T-helper 9 cell (primary cell): ENCODE data around the gene TMEM178B.
"Not testable (repeated sequence)": the region's sequence is repeated elsewhere in the genome, so short reads cannot be mapped to it uniquely, and the experiment has no call there.

ENCODE experiments used
- DNase-seq: peaks from one replicate; pipeline ENCODE4 v3.0.0-alpha.2; 2020

Gene TMEM178B

DNA sequence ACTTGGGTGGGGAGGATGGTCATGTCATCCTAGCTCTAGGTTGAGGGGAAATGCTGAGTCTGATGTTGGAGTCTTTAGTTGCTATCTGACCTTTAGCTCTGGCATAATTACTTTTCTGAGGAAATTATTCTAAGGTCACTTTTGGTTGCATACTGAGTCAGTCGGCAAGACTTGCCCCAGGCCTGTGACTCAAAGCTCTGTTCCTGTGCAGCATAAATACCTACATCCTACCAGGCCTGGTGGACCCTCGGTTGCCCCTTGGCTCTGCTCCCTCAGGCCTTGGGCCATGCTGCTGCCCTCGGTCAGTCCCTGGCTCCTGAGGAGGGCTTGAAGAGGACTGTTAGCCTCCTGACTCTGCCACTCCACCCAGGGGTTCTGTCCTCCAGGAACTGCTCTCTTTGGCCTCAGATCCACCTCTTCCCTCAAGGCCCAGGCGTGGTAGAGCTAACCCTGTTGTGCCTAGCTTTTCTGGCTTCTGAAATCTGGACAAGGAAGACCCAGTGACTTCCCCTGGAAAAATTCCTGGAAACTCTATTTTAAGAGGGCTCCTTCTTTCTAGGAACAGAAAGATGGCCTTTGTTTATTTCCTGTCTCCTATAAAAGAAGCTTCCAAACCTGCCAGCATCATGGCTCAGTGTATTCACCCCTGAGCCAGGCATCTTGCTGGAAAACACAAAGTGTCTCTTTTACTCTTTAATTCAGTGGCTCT lies 71.2 kb downstream of the TMEM178B start:
- no peak for DNase-seq

DNA sequence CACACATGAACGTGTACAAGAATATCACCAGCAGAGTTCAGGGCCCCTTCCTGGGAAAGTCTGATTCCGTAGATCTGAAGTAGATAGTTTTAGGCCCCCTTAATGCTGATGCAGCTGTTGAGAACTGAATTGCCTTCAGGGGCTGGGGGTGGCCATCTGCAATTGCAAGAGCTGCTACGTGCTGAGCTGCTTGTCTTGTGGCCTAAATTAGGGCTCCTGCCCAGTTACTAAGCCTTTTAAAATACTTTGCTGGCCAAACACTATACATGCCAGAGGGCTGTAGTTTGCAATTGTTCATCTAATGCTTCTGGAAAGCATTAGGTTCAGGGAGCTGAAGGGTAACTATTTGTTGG lies 71.7 kb downstream of the TMEM178B start:
- no peak for DNase-seq

DNA sequence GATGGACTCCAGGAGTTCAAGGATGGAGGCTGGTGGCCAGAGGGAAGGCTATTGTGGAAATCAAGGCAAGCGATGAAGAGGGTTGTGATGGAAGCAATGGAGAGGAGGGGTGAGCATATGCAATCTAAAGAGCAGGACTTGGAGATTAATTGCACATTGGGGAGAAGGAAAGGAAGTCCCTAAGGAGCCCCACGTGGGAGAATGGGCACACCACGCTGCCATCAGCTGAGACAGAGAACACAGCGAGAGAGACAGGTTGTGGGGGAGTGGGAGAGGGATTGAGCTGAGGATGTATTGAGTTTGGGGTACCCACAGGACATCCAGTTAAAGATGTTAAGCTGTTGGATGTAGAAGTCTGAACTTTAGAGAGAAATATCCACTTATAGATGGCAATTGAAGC lies 73.6 kb downstream of the TMEM178B start:
- no peak for DNase-seq

DNA sequence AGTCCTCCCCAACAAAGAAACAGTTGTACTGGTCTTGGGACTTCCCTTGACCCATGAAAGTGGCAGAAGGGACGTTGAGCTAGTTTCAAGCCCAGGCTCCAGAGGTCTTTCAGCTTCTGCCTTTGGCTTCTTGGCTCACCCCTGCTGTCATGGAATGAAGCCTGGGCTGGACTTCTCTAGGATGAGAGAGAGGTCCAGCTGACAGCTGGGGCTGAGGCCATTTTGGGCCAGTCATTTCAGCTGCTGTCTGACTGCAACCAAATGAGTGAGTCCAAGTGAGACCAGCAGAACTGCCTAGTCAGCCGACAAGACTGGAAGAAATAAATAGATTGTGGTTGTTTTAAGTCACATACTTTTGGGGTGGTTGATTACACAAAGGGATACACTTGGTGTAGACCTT lies 76.6 kb downstream of the TMEM178B start:
- DNase-seq = no peak

DNA sequence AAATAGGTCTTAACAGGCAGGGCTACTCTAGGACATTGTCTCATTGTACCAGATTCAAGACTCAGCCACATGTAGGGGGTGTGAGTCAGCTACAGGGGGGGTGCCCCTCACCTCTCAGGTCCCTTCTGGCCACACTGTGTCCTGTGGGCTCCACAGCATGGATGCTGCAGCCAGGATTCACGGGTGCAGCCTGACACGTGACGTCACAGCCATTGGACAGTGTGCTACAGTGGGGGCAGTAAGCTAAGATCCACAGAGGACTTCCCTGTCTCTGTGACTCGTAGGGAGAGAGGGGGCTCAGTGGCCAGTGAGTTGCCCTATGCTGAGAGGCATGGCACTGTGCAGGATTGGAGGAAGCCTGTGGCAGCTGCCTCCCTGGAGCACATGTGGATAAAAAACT lies 77.9 kb downstream of the TMEM178B start:
- no peak for DNase-seq

DNA sequence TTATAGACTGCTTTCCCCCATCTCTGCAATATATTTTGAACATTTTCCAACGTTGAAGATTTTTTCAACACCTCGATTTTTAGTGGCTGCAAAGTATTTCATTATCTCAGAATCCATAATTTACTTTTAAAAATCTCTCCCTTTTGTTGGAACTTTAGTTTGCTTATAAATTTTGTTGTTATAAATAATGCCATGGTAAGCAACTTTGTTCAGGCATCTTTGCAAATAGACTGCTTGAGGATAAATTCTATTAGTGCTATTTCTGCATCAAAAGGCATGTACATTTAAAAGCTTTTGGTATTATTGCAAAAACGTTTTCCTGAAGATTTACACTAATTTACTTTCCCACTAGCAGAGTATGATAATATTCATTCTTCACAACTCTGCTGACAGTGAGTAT lies 79.4 kb downstream of the TMEM178B start:
- DNase-seq = no peak

DNA sequence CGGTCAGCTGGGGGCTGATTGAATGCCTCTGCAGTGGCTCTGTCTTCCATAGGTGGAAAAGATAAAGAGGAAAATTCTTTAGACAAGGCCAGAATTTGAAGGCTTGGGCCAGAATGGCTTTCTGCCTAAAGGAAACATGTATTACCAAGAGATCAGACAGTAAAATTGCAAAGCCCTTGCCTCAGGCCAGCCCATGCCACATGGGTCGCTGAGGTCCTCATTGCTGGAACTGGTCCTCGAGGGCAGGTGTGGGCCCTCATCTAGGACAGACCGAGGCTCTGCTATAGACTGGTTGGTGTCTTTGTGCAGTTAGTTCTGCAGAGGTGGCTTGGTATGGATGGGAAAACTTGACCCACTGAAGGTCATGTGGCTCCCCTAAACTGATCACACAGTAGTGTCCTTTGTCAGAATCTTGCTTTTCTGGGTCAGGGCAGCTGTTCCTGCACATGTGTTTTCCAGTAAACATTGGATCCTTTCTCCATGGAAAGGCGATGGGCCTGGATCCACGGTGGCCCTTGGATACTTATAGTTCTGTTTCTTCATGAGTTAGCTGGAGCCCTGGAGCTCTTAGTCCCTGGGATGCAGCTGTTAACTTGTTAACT lies 80.4 kb downstream of the TMEM178B start:
- DNase-seq = no peak

DNA sequence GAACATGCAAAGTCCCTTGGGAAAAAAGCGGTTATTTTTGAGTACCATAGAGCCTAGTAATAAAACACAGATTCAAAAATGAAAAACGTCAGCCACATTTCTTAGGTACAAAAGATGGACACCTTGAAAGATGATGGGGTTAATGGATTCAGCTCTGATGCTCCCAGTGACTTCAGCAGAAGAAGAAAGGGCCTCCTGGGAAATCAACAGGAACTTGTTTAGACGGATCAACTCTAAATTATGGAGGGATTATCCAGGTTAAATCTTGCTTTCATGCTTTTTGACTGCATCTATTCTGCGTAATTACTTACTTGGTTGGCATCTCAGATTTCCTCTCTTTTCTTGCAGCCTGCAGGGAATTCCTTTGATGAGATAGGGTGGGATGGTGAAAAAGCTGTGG lies 82.5 kb downstream of the TMEM178B start:
- no peak for DNase-seq

DNA sequence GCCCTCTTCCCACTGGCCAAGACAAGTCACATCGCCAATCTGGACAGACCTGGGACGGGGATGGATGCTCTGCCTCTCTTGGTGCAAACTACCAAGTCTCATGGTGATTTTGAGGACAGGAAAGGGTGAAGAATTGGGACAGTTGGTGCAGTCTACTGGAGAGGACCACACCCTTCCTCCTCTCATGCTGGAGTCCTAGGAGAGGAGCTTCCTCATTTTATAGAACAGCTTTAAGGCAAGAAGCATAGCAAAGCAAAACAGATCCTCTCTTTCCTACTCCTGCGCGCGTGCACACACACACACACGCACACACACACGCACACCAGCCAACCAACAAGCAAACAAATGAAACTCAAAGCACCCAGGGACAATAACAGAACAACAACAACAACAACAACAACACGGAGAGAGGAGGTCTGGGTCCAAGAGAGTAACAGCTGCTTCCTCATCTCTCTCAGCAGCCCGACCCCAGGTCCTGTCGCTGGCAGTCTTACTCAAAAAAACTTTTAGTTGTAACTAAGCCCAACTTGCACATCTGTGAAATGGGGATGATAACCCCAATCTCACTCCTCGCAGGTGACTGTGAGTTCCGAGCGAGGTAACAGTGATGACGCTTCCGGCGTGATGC lies 83.4 kb downstream of the TMEM178B start:
- DNase-seq = no peak

DNA sequence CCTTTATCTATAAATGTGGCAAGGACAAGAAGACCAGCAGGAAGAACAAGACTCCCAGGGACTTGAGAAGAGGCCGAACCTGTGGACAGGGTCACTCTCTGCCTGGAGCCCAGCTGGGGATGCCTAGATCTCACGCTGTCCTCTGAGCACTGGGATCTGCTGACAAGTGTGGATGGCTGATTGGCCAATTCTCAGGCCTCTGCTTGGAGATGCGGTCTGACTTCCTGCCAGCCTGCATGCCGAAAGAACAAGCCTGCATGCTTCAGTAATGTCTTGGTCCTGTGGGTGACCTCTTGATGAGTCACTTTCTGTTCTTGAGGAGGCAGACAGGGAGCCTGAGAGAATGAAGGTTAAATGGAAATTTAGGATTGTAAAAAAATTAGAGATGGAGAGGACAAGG lies 84.7 kb downstream of the TMEM178B start:
- no peak for DNase-seq

DNA sequence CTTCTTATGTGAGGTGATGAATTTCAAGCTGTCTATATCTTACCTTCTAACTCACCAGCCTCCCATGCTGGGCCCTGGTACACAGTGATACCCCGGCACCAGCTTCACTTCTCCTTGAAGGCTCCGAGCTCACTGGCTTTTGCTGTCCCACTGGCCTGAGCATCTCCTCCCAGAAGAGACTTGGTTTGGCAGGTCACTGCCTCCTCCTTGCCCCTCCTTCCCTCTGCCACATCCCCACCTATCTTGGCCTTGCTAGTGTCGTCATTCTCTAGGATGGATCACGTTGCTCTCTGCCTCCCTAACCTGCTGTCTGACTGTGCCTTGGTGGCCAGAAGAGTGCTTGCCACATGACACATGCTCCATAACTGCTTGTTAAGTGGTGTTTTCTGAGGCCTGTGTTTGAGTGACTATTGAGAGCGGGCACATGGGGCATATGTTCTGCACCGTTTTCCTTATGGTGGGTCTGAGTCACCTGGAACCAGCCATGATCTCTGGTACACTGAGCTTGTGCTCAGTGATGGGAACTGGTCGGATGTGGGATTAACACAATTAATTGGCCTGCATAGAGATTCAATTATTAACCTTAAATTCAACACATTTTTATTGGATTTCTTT lies 86.5 kb downstream of the TMEM178B start:
- DNase-seq = no peak

DNA sequence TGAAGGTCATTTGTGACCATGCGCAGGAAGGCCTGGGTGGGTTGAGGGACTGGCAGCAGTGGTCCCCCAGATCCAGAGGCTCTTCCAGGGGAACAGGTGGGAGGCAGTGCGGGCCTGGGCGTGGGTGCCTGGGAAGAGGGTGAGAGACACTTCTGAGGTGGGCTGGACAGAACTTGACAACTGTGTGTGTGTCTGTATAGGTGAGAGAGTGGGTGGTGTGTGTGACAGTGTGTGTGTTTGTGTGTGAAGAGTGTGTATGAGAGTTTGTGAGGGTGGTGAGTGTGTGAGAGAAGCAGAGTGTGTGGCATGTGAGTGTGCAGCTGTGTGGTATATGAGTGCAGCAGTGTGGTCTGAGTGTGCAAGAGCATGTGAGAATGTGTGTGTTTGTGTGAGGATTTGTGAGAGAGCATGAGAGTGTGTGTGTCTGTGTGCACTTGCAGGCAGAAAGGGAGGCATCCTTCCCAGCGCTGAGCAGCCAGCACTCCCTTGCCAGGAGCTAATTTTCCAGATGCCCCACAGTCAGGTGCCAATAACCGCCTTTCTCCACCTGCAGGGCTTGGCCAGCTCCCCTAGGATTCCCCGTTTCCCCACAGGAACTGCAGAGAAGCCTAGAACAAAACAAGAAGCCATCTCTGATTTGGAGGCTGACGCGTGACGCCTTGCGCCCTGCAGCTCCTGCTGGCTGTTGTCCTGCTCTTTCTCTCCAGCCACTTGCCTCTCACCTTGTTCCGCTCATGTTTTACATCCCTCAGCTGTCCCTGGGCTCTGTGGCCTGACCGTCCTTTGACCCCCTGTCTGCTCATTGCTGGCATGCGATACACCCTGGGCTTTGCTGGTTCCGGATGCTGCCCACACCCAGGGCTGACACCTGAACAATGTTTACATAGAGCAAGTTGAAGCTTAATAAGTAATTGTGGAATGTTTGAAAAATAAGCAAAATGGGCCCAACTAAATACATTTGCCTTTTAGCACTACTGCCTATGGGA lies 88.0 kb downstream of the TMEM178B start:
- DNase-seq = no peak

DNA sequence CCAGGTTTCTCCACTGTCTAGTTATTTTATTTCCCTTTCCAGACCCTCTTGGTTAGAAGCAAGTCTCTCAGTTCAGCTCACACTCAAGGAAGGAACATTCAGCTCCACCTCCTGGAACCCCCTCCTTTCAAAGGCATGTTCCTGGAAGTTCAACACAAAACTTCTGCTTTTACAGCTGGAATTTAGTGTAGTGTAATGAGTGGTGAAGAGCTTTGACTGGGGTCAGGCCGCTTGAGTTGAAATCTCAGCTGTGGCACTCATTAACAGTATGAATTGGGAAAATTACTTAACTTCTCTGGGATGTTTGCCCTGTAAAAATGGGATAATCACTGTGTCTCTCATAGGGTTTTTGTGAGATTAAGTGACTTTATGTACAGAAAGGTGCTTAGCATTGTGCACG lies 91.7 kb downstream of the TMEM178B start:
- DNase-seq = no peak

DNA sequence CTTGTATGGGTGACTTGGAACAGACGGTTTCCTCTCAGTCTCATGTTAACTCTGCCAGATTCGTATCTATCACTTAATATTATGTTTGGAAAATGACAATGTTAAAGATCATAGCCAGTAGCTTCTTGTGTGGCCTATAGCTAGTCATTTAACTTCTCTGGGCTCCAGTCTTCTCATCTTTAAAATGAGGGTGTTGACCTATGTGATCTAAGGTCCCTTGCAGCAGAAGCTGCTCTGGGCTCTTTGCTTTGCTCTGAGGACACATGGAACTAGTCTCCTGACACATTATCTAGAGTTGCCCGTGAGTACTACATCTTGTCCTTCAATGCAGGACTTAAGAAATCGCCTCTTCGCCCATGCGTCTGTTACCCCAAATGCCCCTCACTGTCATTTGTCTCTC lies 93.1 kb downstream of the TMEM178B start:
- DNase-seq = no peak

DNA sequence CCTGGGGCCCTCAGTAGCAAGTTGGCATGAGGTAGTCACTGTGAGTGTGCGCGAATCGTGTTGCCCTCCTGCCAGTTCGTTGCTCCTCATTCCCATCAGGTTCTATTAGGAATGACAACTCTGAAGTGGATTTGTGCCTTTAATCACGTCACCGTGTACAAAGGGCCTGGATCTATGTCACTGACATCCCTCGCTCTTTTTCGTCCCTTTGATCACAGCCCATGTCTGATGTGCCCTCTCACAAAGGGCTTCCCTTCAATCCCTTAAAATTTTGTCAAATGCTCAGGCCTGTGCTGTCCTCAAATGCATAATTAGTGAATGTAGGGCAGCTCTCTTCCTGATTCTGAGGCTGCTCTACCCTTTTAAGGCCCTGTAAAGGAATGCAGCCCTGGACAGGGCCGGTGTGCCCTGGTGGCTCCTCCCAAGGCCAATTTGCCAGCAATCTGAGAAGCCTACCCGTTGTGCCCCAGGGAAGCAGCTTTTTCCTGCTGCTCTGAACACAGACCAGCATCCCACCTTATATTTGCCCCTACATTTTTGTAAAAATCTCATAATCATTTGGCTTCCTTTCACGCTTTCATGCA lies 93.6 kb downstream of the TMEM178B start:
- no peak for DNase-seq

DNA sequence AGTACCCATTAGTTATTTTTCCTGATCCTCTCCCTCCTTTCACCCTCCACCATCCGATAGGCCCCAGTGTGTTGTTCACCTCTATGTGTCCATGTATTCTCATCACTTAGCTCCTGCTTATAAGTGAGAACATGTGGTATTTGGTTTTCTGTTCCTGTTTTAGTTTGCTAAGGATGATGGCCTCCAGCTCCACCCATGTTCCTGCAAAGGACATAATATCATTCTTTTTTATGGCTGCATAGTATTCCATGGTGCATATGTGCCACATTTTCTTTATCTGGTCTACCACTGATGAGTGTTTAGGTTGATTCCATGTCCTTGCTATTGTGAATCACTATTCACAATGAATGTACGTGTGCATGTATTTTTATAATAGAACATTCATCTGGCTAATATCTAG lies 95.3 kb downstream of the TMEM178B start:
- not testable (repeated sequence) for DNase-seq

DNA sequence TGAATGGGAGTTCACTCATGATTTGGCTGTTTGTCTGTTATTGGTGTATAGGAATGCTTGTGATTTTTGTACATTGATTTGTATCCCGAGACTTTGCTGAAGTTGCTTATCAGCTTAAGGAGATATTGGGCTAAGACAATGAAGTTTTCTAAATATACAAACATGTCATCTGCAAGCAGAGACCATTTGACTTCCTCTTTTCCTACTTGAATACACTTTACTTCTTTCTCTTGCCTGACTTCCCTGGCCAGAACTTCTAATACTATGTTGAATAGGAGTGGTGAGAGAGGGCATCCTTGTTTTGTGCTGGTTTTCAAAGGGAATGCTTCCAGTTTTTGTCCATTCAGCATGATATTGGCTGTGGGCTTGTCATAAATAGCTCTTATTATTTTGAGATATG lies 101.9 kb downstream of the TMEM178B start:
- not testable (repeated sequence) for DNase-seq

DNA sequence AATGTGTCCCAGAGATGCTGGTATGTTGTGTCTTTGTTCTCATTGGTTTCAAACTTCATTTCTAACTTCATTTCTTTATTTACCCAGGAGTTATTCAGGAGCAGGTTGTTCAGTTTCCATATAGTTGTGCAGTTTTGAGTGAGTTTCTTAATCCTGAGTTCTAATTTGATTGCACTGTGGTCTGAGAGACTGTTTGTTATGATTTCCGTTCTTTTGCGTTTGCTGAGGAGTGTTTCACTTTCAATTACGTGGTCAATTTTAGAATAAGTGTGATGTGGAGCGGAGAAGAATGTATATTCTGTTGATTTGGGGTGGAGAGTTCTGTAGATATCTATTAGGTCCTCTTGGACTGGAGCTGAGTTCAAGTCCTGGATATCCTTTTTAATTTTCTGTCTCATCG lies 103.3 kb downstream of the TMEM178B start:
- not testable (repeated sequence) for DNase-seq

DNA sequence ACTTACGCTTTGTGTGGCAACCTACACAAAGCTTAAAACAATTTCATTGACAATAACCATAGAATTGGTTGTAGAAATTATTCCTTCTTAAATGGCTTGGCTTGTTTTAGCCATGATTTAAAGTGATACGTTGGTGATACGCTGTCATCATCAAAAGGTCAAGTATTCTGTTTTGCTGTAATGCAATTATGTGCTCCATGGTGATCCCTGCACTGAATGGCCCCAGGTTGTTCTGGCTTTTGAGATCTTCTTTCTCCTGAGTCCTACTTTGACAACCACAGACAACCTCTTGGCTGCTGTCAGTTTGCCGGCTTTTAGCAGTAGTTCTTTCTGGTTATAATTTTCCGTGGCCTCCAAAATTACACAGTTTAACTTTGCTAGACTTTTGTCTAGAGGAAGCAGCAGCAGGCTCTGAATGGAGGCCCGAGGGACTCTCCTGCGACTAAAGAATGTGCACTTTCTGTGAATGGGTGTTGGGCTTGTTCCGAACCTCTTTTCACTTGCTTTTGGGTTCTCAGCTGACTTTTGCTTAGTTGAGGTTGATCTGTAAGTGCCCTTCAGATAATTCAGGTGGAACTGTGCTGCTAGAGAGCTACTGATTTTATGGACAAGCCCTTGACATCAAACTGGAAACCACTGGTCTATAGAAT lies 104.7 kb downstream of the TMEM178B start:
- DNase-seq = no peak

DNA sequence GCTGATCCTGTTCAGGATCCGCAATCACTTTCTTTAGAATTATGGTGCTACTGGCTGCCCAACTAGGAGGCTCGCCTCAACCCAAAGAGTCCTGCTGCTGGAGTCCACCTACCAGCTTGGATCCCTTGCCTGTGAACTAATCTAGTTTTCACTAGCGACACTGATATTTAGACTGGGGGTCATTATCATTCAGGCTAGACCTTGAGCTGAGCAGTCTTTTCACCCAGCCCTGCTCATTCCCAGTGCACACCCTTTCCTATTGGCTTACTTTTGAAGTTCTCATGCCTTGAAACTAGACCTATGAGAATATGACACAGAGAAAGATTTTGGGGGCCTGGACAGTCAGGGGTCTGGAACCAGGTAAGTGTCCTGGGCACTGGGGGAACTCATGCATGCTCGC lies 107.9 kb downstream of the TMEM178B start:
- DNase-seq = no peak

DNA sequence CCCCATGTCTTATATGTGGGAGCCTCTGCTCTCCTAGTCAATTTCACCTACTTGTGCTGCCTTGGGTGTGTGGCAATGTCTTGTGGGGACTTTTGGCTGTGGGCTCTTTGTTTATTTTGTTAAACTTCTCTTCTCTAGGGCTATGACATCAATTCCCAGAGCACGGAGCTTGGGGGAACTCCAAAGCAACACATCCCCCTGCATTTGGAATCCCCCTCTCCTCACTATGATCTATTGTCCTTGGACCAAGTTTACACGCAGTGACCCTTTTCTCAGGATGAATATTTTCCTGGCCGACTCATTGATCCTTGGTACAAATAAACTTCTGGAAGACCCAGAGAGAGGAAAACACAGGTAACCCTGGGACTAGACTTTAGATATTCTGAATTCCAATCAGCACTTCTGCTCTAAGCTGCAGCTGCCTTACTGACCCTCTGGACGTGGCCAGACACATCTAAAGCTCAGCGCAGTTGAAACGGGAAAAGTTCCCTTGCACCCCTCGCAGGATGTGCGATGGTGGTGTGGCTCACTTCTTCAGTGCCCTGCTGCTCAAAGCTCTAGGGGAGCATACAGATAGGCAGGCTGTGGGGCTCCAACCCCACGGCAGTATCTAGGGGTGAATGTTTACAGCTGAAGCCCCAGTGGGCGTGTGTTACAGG lies 110.8 kb downstream of the TMEM178B start:
- no peak for DNase-seq
